Calu3 (cell line): ENCODE results near the gene STAT3. TPM values are rescaled to one million over a fixed set of nuclear protein-coding genes. Genes with fewer than 3 reads are reported as not detected.
A peak's percentile ranks its signal among the peaks of the same experiment; 100 is the strongest.

Experiments used
- BruUV-seq: library from RNA; stranded (reverse); fragments of 400-500 nt; replicated peaks from 2 replicates; lab custom pipeline; 2021; lab: Mats Ljungman, UMichigan
- CTCF ChIA-PET: fragments of 300-600 bp; sonication (Branson Sonifier 250); formaldehyde crosslinking; loops from one replicate; lab custom pipeline; 2022; ENCODE audit warnings: antibody characterized with exemption; lab: Charles Lee
- DNase-seq: peaks from one replicate; pipeline ENCODE4 v3.0.0; 2022
- H3K27ac Mint-ChIP-seq: one replicate; pipeline ENCODE4 v1.8.0; 2022; ENCODE audit warnings: mixed read lengths; ENCODE audit not compliant: unreplicated experiment
- H3K27me3 Mint-ChIP-seq: one replicate; pipeline ENCODE4 v1.8.0; 2022; ENCODE audit warnings: mixed read lengths; ENCODE audit not compliant: unreplicated experiment
- H3K36me3 Mint-ChIP-seq: one replicate; pipeline ENCODE4 v1.8.0; 2022; ENCODE audit warnings: mild to moderate bottlenecking, moderate library complexity, mixed read lengths; ENCODE audit not compliant: insufficient read depth, unreplicated experiment
- H3K4me1 Mint-ChIP-seq: one replicate; pipeline ENCODE4 v1.8.0; 2022; ENCODE audit warnings: mild to moderate bottlenecking, low read depth, mixed read lengths; ENCODE audit not compliant: unreplicated experiment
- H3K4me3 Mint-ChIP-seq: one replicate; pipeline ENCODE4 v1.8.0; 2022; ENCODE audit warnings: mild to moderate bottlenecking, low read depth, moderate library complexity, mixed read lengths; ENCODE audit not compliant: unreplicated experiment
- H3K9me3 Mint-ChIP-seq: one replicate; pipeline ENCODE4 v1.8.0; 2022; ENCODE audit warnings: low read depth, mixed read lengths; ENCODE audit not compliant: unreplicated experiment
- CTCF ChIP-seq: fragments of 200-600 bp; IDR thresholded peaks from one replicate; pipeline ENCODE4 v1.8.0; 2022; ENCODE audit warnings: antibody characterized with exemption; ENCODE audit not compliant: unreplicated experiment
- intact Hi-C: fragments of 100-400 bp; cut with micrococcal nuclease; formaldehyde crosslinking; loops from one replicate; pipeline ENCODE4 v1.10.0; 2022; ENCODE audit not compliant: unreplicated experiment
- total RNA-seq: library from RNA; stranded (reverse); gene quantifications from 2 replicates; pipeline ENCODE4 v1.2.3, GENCODE V29; 2022

The STAT3 gene
- total RNA-seq, 1 experiment from 2014 or later: 183 TPM

- BruUV-seq: no TSS peak
- CTCF ChIA-PET: interaction anchor here (0.6 to 1.0 kb wide), 7 partner anchors 8 to 257 kb away, joined by 3 to 8 read pairs (median 3); no protein-coding TSS in a partner anchor
Measured at GRCh38 chr17:42277342-42277712, 110.9 kb downstream of the STAT3 start.

GRCh38 chr17:42276609-42277341 lies 111.5 kb downstream of the STAT3 start:
- H3K4me3 Mint-ChIP-seq: peak overlapping the region; percentile 76
- TF ChIP-seq CTCF: no peak
- no peaks in the 10 kb centered on the region for H3K27me3 Mint-ChIP-seq
- intact Hi-C loops: loop anchor here (10.0 kb wide), 1 partner anchor 142 kb away; no protein-coding TSS in a partner anchor
- CTCF ChIA-PET: interaction anchor here (0.6 to 1.0 kb wide), 7 partner anchors 8 to 257 kb away, joined by 3 to 8 read pairs (median 3); no protein-coding TSS in a partner anchor
- peaks cover 24% of the 10 kb centered on the region for H3K36me3 Mint-ChIP-seq
- no TSS peak for BruUV-seq
- peak overlapping the region; percentile 93 for H3K27ac Mint-ChIP-seq
- no peaks in the 10 kb centered on the region for H3K9me3 Mint-ChIP-seq
- peaks cover 39% of the 10 kb centered on the region for H3K4me1 Mint-ChIP-seq
- peak; percentile 85 for DNase-seq

More at GRCh38 chr17:42277342-42277712, 110.9 kb downstream of the STAT3 start:
- no peak for DNase-seq
- TF ChIP-seq CTCF: no peak
- H3K4me3 Mint-ChIP-seq: peak overlapping the region; percentile 76
- H3K9me3 Mint-ChIP-seq: no peaks in the 10 kb centered on the region
- intact Hi-C loops: loop anchor here (10.0 kb wide), 1 partner anchor 143 kb away; no protein-coding TSS in a partner anchor
- peaks cover 39% of the 10 kb centered on the region for H3K4me1 Mint-ChIP-seq
- peak overlapping the region; percentile 93 for H3K27ac Mint-ChIP-seq
- peaks cover 24% of the 10 kb centered on the region for H3K36me3 Mint-ChIP-seq
- H3K27me3 Mint-ChIP-seq: no peaks in the 10 kb centered on the region

GRCh38 chr17:42276359-42276608 lies 112.0 kb downstream of the STAT3 start, which contains the start of gene STAT5B:
Gene STAT5B, minus strand, starts transcription at chr17:42276391. Its CDS starts 44,264 bp downstream, at chr17:42232127.
- no TSS peak for BruUV-seq
- peak within 1 kb of the TSS; percentile 76 for H3K4me3 Mint-ChIP-seq
- DNase-seq: peak; percentile 90

More at GRCh38 chr17:42276359-42276608, 112.0 kb downstream of the STAT3 start, which contains the start of gene STAT5B:
- Mint-ChIP-seq H3K4me1 (peaks cover 39% of the 10 kb centered on the region), H3K27me3 (no peaks in the 10 kb centered on the region), H3K36me3 (peaks cover 24% of the 10 kb centered on the region), H3K27ac (peak within 1 kb of the TSS; percentile 93), H3K9me3 (no peaks in the 10 kb centered on the region)
- intact Hi-C loops: loop anchor here (10.0 kb wide), 1 partner anchor 141 kb away; no protein-coding TSS in a partner anchor
- no peak for TF ChIP-seq CTCF
- CTCF ChIA-PET: no interaction called here
